Non-pigmented ciliary epithelial cell (primary cell): ENCODE data around the gene UPK1B.

Experiments
- DNase-seq: peaks from one replicate; pipeline ENCODE4 v3.0.0-alpha.2; 2010; ENCODE audit warnings: low read depth

UPK1B gene

GRCh38 chr3:119176778-119177177 lies 3.4 kb downstream of the UPK1B start:
- DNase-seq = no peak

DNA sequence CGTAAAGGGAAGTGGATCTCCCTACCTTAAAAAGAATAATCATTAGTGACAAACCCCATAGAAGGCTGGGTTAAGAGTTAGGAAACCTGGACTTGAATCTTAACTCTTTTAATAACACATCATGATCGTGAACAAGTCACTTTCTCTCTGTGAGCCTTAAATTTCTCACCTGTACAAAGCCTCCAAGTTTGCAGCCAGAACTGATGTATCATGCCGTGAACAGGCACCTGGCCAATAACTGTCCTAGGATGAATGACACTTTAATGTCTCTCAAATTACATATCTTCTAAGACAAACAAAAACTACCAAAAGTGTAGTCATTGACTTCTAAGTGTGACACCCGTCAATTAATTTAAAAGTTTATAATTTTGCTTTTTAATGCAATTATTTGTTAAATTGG lies 3.9 kb downstream of the UPK1B start:
- DNase-seq = no peak

DNA sequence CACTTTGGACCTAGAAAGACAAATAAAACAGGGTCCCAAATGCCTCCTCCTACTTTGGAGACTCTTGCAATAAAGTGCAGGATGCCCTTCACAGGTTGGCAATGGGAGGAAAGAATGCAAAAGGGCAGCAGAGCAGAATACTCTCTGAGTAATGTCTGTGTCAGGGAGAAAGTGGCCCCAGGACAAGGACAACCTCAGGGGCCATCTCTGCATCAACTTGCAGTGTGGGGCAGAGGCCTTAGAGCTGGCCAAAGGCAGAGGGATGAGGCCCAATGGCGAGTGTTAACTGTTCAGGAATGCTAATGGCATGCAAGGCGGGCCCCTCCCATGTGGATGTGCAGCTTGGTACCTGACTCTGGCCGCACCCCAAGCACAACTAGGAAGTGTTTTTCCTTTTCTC lies 8.4 kb downstream of the UPK1B start:
- DNase-seq = no peak

- no peak for DNase-seq
Measured at GRCh38 chr3:119184111-119184510, 10.7 kb downstream of the UPK1B start.

- DNase-seq = peak; percentile 43
Measured at GRCh38 chr3:119184796-119185570, 11.6 kb downstream of the UPK1B start.

DNA sequence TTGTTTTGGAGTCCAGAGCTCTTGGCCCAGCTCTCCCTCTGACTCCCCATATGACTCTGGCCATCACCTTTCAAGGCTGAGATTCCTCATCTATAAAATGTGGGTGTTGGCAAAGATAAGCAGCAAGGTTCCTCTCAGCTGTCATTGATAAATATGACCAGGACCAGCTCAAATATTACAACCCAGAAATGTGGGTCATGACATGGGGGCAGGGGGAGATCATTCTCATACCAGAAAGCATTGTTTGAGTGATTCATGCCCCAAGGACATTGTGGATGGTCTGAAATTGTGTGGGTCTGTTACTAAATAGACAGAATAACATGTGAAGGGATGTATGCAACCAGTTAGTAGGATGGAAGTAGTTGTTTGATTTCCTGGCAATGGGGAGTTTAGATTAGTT lies 13.9 kb downstream of the UPK1B start:
- no peak for DNase-seq

DNA sequence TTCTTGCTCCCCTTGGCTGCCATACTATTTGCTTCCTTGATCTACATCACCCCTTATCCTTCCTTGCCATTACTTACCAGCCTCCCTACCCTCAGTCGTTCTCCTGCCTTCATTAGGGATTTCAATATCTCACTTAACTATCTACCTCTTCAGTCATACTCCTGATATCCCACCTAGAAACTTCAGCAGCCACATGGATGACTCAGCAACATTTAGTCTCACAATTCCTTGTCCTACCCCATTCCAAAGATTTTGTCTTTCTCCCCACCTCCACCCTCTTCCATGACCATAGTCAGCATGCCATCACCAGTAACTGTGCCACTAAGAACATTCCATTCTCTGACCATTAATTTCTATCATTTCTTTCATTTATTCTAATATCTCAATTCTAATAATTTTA lies 18.4 kb downstream of the UPK1B start:
- DNase-seq = no peak

DNA sequence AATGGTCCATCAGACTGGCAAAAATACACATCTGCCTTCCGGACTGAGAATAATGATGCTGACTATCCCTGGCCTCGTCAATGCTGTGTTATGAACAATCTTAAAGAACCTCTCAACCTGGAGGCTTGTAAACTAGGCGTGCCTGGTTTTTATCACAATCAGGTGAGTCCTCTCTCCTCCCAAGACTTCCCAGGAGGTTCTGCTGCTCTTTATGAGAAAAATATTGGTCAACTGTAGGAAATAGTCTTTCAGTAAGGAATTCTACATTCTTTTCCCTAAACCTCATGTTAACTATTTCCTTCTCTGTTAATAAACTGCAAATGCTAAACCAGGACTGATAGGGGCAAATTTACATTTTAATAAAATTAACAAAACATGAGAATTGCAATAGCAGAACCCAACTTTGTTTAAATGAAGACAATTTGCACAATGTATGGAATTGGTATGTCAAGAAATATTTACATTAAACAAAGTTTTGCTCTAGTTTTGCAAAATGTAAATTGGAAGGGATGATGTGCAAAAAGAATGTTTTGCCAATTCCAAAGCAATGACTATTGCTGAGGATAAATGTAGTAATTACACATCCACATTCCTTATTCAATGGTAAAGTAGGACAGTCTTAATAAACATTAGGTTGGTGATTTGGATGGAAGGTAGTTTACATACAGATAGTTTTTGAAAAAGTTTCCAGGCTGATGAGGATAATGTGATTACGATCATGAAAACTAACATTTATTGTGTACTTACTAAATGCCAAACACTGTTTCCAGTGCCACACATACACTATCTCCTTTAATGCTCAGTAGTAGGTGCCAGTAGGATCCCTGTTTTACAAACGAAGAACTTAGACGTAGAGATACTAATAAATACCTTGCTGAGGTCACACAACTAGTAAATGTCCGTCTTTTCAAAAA lies 21.1 kb downstream of the UPK1B start:
- DNase-seq = no peak

- no peak for DNase-seq
Measured at GRCh38 chr3:119195151-119195476, 21.7 kb downstream of the UPK1B start.

DNA sequence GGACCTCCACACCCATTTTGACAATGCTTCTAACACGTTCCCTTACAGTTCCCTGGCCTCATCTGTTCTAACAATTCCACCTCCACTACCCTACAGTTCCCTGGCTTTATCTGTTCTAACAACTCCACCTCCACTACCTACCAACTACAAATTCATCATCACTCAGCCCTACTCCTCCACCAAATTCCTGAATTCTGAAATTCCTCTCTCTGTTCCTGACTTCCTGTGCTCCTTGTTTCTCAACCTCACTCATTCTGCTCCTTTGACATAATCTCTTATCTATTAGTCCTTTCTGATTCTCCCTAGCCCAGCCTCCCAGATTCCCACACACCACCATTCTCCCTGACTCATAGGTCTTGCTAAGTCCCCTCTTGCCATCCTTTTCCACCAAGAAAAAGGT lies 22.5 kb downstream of the UPK1B start:
- DNase-seq = no peak

DNA sequence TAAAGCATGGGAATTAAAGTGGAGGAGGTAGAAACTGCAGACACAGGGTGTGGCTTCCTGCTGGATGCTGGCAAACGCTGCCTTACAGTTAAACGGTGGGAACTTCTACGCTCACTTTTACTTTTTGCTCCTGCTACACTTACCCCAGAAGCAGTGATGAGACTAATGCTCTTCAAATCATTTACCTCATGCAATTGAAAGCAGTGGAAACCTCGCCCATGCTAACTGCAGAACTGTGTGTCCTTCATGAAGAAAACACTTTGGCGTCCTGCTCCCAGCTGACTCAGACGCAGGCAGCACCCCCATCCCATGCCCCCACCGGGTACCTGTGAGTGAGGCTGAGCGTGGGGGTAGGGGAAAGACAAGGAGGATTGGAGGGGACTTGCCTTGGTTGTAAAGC lies 31.8 kb downstream of the UPK1B start:
- DNase-seq = no peak

GRCh38 chr3:119205685-119206084 lies 32.3 kb downstream of the UPK1B start:
- no peak for DNase-seq

DNA sequence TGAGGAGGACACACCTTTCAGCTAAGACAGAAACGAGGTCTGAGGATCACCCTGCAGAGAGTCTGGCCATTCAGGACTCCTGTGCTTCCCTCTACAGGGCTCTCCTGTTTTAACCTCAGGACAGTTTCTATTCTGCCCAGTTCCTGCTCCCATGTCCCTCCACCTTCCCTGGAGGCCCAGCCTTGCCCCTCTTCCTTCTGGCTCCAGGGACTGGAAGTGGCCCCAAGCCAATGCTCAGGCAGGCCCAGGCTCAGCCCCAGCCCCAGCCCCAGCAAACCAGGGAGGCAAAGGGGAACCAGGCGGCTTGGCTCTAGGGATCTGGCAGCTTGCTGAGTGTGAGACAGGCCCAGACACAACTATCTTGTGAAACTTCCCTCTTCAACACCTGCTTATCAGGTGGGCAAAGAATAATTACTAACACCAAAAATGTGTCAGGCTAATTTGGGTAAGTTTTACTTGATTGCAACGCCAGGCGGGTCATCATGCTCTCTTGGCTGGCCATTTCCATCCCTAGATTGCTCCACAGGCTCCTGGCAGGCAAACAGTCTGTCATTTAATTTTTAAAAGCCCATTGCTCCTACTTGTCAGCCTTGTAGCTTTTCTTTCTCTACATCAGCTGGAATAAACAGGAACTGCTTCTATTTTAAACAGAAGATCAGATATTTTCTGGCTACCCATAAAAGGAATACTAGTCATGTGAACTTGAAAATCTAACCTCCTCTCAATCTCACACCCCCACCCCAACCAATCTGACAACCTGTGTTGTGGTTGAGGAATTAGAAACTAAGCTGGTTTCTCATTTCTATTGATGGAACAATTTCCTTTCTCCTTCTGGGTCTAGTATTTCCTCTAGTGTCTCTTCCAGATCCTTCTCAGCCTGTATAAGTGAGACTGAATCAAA lies 33.5 kb downstream of the UPK1B start:
- DNase-seq = no peak

DNA sequence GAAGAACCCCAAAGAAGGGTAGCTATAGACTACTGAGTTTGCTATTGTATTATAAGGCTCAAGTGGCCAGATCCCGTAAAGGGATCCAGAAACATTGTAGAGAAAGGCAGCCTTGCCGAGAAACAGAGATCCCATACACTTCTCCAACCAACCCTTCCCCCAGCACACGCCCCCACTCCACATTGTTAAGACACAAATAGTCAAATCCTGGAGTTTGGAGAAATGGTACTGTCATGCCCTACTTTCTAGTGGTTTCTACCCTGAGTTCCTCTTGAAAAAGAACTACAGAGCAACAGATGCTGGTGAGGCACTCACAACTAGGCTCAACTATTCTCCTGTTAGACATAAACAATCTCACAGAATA lies 34.1 kb downstream of the UPK1B start:
- no peak for DNase-seq

GRCh38 chr3:119211193-119211592 lies 37.8 kb downstream of the UPK1B start:
- DNase-seq = no peak

GRCh38 chr3:119211803-119212202 lies 38.4 kb downstream of the UPK1B start:
- no peak for DNase-seq

- no peak for DNase-seq
Measured at GRCh38 chr3:119219069-119219468, 45.7 kb downstream of the UPK1B start.

- DNase-seq = no peak
Measured at GRCh38 chr3:119220198-119220597, 46.8 kb downstream of the UPK1B start.

DNA sequence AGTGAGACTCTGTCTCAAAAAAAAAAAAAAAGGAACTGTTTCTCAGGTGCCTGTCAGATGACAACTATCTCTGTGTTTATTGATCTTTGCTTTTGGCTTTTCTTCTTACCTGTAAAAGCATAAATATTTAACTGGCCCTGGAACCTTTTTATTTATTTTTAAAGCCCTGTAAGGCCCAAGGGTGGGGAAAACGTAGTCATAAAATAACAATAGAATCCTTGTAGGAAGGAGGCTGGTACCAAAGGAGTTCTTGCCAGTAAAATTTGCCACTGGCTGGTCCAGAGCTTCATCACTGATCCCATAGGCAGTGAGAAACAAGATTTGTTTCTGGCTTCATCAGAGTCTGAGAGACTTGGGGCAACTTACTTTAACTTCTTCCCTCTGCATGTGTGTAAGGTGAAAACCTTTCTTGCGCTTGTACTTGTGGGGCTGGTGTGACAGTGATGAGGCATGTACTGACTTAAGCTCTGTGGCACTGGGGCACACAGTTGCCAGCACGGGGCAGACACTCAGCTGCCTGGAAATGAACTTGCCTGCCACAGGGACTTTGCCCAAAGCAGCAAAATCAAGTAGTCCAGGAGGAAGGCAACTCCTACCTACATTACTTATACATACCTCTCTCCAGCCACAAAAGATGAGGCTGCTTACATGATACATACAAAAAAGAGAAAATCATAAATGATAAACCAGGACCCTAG lies 47.7 kb downstream of the UPK1B start:
- DNase-seq = no peak

DNA sequence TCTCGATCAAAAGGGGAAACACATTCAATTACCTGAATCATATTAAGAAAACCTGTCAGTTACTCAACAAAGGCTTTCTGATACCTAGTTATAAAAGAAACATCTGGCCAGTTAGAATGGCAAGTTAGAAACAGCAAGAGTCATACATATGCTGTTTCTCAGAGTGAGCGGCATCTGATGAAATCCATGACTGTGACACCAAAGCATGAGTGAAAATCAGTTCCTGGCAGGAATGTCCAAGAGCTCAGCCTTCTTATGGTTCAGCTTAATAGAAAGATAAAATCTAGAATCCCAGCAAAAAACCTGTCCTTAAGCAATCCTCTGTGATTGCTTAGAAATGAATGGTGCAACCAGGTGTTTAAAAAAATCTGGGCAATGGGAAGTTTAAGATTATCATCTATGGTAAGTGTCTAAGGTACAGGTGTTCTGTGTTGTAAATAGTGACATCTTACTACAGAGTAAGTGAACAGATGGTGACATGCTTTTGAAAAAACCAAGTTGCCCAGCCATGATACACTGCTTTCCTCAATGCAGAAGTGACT lies 48.5 kb downstream of the UPK1B start:
- DNase-seq = no peak

DNA sequence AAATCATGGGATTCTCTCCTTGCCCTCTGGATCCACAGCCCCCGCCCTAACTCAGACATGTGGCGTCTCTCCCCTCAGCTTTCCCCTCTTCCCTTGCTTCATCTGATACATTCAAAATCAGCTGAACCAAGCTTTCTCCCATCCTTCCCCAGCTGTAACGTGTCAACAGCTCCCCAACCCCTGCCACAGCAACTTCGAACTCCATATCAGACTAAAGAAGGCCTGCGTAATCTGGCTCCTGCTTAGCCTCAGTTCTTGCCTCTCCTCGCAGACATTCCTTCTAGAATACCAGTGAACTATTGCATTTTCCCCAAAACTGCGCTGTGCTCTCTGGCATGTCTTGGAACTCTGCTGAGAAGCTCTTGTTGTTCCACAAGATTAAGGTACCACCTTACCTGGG lies 49.0 kb downstream of the UPK1B start:
- DNase-seq = no peak

GRCh38 chr3:119223511-119223910 lies 50.1 kb downstream of the UPK1B start:
- no peak for DNase-seq
